ENCODE measurements around the gene MMP17. TPM values are rescaled to one million over a fixed set of nuclear protein-coding genes. Genes with fewer than 3 reads are reported as not detected.

The MMP17 gene
- total and polyA plus RNA-seq, 2 of the 4 experiments (the other 2 are of a cell fraction): 1.4 to 11.8 TPM

- no peak for ATAC-seq (ENCODE audit: low read depth)
- Histone ChIP-seq H2BK5ac (ENCODE audit: low read depth, low read length, poor library complexity, severe bottlenecking) (no peak overlapping the region), H4K20me1 (ENCODE audit: insufficient read depth, low read length) (no peaks in the 10 kb centered on the region), H3K4ac (ENCODE audit: low read depth, low read length) (no peak overlapping the region), H3K18ac (ENCODE audit: low read depth, low read length) (no peak overlapping the region), H3K4me3 (ENCODE audit: insufficient read depth, low read depth, low read length) (no peak overlapping the region), H3K27ac (ENCODE audit: insufficient read depth, low read length) (no peak overlapping the region), H3K9ac (ENCODE audit: low read depth, low read length) (no peak overlapping the region), H3K36me3 (ENCODE audit: control insufficient read depth, insufficient read depth, low read length) (peaks cover 7% of the 10 kb centered on the region; the same call in 1 of the 2 replicates), H3K9me1 (ENCODE audit: insufficient read depth, low read length) (no peaks in the 10 kb centered on the region), H2BK120ac (ENCODE audit: low read depth, low read length) (no peak overlapping the region), H4K8ac (ENCODE audit: low read depth in 2 of 2, low read length in 2 of 2) (no peak overlapping the region), H3K4me2 (ENCODE audit: low read depth, low read length) (no peak overlapping the region), H4K91ac (ENCODE audit: insufficient read depth, low read depth, low read length) (no peak overlapping the region), H3K56ac (ENCODE audit: extremely low read depth, insufficient read depth, low read length) (no peak overlapping the region), H3K23ac (ENCODE audit: low read depth, low read length) (no peak overlapping the region), H3K14ac (replicated peaks; ENCODE audit: low read depth, low read length) (no peak overlapping the region), H3K79me1 (ENCODE audit: low read depth in 1 of 2, low read length in 2 of 2) (no peaks in the 10 kb centered on the region), H3K27me3 (ENCODE audit: control insufficient read depth, insufficient read depth, low read length) (no peaks in the 10 kb centered on the region), H2AK5ac (ENCODE audit: low read depth, low read length) (no peak overlapping the region), H3K9me3 (ENCODE audit: control insufficient read depth, insufficient read depth, low read length) (no peaks in the 10 kb centered on the region), H2BK20ac (ENCODE audit: low read depth, low read length) (no peak overlapping the region), H2AK9ac (replicated peaks; ENCODE audit: low read depth, low read length, poor library complexity) (no peak overlapping the region), H2BK15ac (ENCODE audit: low read depth, low read length) (no peak overlapping the region), H3K4me1 (ENCODE audit: control insufficient read depth, insufficient read depth, low read length) (no peaks in the 10 kb centered on the region), H4K5ac (ENCODE audit: low read depth, low read length) (no peak overlapping the region), H2AFZ (replicated peaks; ENCODE audit: low read length, poor library complexity) (peak overlapping the region; percentile 11)
- 86% methylated on average over 19 of the region's 29 CpGs; no CpG with 5 or more reads in 1 of the 2 experiments for WGBS, 2 experiments (ENCODE audit: extremely low coverage in 2 of 2, insufficient read length in 1 of 2)
- dilution Hi-C loops (cut with HindIII; ENCODE audit: low sequenced_read_pairs, unreplicated experiment): no loop called here
- DNase-seq: no peak
- intact Hi-C loops (cut with micrococcal nuclease): no loop called here
- no TSS peak for BruUV-seq (replicated peaks)
- in situ Hi-C loops (cut with MboI; ENCODE audit: low sequenced_read_pairs): loop anchor here (25.0 kb wide), 1 partner anchor 733 kb away; no protein-coding TSS in a partner anchor
- ChIA-PET POLR2A (ENCODE audit: unreplicated experiment) (no interaction called here), CTCF (no interaction called here)
- TF ChIP-seq CHD1 (IDR thresholded peaks at IDR 0.05; ENCODE audit: low read depth, low read length): no peak
- TF ChIP-seq NFE2L2 (IDR thresholded peaks at IDR 0.05; ENCODE audit: low read depth, low read length): no peak
- TF ChIP-seq CTCF (conservative IDR thresholded peaks at IDR 0.05; ENCODE audit: low read depth, low read length): no peak
- no peak for TF ChIP-seq USF2 (IDR thresholded peaks at IDR 0.05; ENCODE audit: low read depth, low read length)
- no peak for TF ChIP-seq RFX5 (IDR thresholded peaks at IDR 0.05; ENCODE audit: low read depth, low read length)
- TF ChIP-seq RCOR1 (IDR thresholded peaks at IDR 0.05; ENCODE audit: insufficient replicate concordance, low read length): no peak
- no peak for TF ChIP-seq RAD21 (IDR thresholded peaks at IDR 0.05; ENCODE audit: low read length)
- no peak for TF ChIP-seq CEBPB (IDR thresholded peaks at IDR 0.05; ENCODE audit: low read depth, low read length)
- TF ChIP-seq FOS (IDR thresholded peaks at IDR 0.05; ENCODE audit: low read depth, low read length): no peak
- TF ChIP-seq ELK1 (IDR thresholded peaks at IDR 0.05; ENCODE audit: borderline replicate concordance, low read depth, low read length): no peak
- TF ChIP-seq SMC3 (IDR thresholded peaks at IDR 0.05; ENCODE audit: low read depth, low read length): no peak
- TF ChIP-seq BHLHE40 (IDR thresholded peaks at IDR 0.05; ENCODE audit: low read depth, low read length): no peak
- TF ChIP-seq POLR2A (IDR thresholded peaks at IDR 0.05; ENCODE audit: low read depth, low read length): no peak
- no peak for TF ChIP-seq MAZ (IDR thresholded peaks at IDR 0.05; ENCODE audit: borderline replicate concordance, low read depth, low read length)
- TF ChIP-seq MAFK (IDR thresholded peaks at IDR 0.05; ENCODE audit: low read depth, low read length): no peak
- no peak for TF ChIP-seq MXI1 (IDR thresholded peaks at IDR 0.05; ENCODE audit: borderline replicate concordance, low read depth, low read length)
Measured at GRCh38 chr12:131845121-131845520, 16.9 kb downstream of the MMP17 start.
